ENCODE results near the gene SETD7. TPM values are rescaled to one million over a fixed set of nuclear protein-coding genes. Genes with fewer than 3 reads are reported as not detected.

The SETD7 gene
- total RNA-seq, 2 donors from 2014 or later = 51.8 to 69.5 TPM

DNA sequence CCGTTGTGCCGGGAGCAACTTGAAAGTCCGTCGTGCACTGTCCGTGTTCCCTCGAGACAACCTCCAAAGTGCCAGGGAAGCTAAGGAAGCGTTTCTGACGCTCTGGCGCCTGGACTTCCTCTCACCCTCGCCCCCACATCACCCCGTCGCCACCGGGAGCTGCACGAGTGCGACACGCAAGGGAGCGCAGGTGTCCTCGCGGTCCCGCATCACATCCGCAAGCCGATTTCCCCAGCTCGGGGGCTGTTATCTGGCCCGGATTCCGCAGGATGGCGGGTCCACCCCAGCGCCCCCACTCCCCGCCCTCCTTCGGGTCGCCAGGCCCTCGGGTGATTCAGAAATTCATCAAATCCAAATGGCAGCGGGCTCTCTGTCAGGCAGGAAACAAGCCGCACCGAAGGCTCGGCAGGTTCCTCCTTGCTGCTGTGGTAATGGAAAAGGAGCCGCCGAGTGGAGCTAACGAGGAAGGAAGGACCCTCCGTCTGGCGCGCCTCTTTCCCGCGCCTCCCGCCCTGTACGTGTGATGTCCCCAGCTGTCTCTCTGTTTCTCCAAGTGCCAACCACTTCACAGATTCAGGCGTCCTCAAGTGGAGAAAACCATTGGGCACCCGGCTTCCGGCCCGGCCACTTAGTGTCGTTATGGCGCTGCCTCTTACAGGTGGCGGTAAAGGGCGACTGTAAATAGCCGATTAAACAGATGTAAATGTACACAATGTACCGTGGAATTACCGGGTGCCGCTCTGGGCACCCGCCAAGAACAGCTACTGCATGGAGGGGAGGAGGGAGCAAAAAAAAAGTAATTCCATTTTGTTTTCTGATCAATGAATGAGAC lies 921 bp upstream of the SETD7 start:
- H3K4me1 ChIP-seq = peaks cover 0 to 59% of the 10 kb centered on the region in 2 donors
- peak overlapping the region; percentile 94 to 98 for H3K27ac ChIP-seq

DNA sequence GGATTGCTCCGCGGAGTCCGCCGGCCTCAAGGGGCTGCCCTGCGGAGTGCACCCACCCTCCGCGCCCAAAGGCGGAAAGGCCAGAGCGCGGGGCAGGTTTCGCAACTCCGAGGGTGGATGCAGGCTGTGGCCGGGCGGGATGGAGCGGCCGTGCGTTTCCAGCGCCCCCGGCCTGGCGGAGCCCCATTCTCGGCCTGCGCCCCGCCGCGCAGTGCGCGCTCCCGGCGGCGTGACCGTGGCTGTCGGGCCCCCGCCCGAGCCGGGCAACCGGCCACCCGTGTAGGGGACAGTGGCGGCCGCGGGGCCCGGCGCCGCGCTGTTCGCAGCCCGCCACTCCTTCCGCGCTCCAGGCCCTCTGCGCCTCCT lies 331 bp downstream of the SETD7 start:
- TF ChIP-seq, protein P1, sequence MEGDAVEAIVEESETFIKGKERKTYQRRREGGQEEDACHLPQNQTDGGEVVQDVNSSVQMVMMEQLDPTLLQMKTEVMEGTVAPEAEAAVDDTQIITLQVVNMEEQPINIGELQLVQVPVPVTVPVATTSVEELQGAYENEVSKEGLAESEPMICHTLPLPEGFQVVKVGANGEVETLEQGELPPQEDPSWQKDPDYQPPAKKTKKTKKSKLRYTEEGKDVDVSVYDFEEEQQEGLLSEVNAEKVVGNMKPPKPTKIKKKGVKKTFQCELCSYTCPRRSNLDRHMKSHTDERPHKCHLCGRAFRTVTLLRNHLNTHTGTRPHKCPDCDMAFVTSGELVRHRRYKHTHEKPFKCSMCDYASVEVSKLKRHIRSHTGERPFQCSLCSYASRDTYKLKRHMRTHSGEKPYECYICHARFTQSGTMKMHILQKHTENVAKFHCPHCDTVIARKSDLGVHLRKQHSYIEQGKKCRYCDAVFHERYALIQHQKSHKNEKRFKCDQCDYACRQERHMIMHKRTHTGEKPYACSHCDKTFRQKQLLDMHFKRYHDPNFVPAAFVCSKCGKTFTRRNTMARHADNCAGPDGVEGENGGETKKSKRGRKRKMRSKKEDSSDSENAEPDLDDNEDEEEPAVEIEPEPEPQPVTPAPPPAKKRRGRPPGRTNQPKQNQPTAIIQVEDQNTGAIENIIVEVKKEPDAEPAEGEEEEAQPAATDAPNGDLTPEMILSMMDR (IDR thresholded peaks at IDR 0.05) = no peak
- H3K9me3 ChIP-seq = no peaks in the 10 kb centered on the region
- H3K27me3 ChIP-seq = no peaks in the 10 kb centered on the region
- peaks cover 0 to 67% of the 10 kb centered on the region in 2 donors for H3K4me1 ChIP-seq
- peak overlapping the region; percentile 79 to 80 for H3K4me3 ChIP-seq
- peak overlapping the region; percentile 94 to 98 for H3K27ac ChIP-seq
- peak; percentile 65 for DNase-seq (ENCODE audit: low spot score)
- H3K36me3 ChIP-seq = no peaks in the 10 kb centered on the region

More for the DNA sequence above, 921 bp upstream of the SETD7 start:
- TF ChIP-seq, protein P1 (IDR thresholded peaks at IDR 0.05) = peak in 1 of 2 donors; percentile 53
- Histone ChIP-seq H3K4me3 (peak overlapping the region; percentile 79 to 80), H3K36me3 (no peaks in the 10 kb centered on the region), H3K9me3 (no peaks in the 10 kb centered on the region), H3K27me3 (no peaks in the 10 kb centered on the region)
- peak; percentile 80 for DNase-seq (ENCODE audit: low spot score)

DNA sequence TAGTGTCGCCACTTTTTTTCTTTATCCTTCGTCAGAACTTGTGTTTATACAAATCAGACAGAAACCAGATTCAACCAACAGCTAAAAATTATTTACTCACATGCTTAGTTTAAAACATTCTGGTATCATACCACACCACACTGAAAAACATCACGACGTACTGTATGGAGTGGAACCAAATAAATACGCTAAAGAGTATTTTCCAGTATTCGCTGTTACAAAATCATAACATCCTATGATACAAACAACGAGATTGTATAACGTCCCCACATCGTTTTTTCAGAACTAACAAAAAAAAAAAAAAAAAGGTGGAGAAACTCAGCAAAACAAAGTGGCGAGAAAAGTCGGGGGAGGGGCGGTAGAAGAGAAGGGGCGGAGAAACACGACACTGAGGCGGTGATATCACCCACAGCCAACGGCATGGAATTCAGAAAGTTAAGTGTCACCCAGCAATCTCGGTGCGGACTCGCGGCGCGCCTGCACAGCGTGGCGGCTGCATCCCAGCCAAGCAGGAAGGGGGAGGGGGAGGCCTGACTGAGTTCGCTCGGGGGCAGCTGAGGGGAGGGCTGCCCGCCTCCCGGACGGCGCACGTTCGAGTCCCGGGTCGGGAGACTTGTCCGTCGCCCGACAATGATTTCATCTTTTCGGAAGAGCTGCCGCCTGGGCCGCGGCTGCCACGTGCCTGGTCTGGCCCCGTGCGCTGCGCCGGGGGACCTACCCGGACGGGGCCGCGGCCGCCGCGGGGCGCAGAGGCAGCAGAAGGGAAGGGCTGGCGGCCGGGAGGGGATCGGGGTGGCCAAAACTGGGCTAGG lies 920 bp downstream of the SETD7 start:
- Histone ChIP-seq H3K4me1 (peaks cover 0 to 67% of the 10 kb centered on the region in 2 donors), H3K27ac (peak overlapping the region; percentile 94 to 98), H3K9me3 (no peaks in the 10 kb centered on the region), H3K36me3 (no peaks in the 10 kb centered on the region), H3K27me3 (no peaks in the 10 kb centered on the region), H3K4me3 (peak overlapping the region; percentile 79 to 80)
- TF ChIP-seq, protein P1 (IDR thresholded peaks at IDR 0.05) = no peak
- DNase-seq (ENCODE audit: low spot score) = peak; percentile 93

DNA sequence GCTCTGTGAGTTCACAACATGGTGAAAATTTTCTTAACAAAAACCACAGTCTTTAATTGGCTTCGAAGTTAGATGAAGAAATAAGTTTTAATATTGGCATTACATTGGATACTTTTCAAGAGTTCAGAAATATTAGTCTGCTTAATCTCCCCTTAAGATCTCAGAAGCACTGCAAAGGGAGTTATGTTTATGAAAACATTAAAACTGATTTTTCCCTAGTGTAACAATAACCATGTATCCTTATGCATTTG lies 1.5 kb downstream of the SETD7 start:
- Histone ChIP-seq H3K36me3 (no peaks in the 10 kb centered on the region), H3K4me3 (peak overlapping the region; percentile 79 to 80), H3K4me1 (peaks cover 0 to 66% of the 10 kb centered on the region in 2 donors), H3K27ac (peak overlapping the region; percentile 94 to 98), H3K27me3 (no peaks in the 10 kb centered on the region), H3K9me3 (no peaks in the 10 kb centered on the region)
- TF ChIP-seq, protein P1 (IDR thresholded peaks at IDR 0.05) = no peak
- DNase-seq (ENCODE audit: low spot score) = no peak

DNA sequence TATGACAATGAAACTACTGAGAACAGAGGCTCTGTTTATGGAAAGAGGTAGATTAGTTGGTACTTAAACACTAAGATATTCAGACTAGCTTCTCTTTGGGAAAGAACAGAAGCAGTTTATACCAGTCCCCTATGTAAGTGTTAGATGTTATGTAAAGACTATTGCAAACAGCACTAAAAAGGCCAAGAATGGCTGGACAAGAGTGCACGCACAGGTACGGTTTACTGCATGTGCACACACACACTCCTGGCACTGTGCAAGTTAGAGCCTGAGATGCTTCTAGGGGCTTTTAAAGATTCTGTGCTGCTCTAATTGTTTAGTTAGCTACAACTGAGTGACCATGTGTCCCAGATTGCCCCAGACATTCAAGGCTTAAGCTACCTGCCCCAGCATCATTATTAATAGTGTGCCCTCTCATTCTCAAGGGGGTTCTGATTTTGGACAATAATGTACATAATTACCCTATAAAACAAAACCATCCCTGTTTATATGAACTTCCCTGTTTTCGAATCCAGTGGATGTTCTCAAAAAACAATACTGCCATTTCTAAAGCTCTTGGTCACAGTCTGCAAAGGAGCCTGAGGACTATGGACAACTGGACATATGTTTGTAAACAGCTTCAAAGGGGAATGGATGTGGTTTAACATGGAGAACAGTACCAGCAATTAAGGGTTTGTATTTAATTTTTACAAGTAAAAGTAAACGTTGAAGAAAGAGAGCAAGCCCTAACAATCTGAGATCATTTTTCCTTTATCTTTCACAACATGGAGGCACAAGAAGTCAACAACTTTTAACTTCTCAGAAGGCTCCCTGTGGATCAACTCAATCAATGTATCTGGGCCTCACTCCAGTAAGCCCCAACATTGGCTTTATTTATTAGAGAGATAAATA lies 2.0 kb downstream of the SETD7 start:
- Histone ChIP-seq H3K4me3 (peak overlapping the region; percentile 79 to 80), H3K36me3 (no peaks in the 10 kb centered on the region), H3K27ac (peak overlapping the region; percentile 94 to 98), H3K9me3 (no peaks in the 10 kb centered on the region), H3K27me3 (no peaks in the 10 kb centered on the region), H3K4me1 (peaks cover 0 to 60% of the 10 kb centered on the region in 2 donors)
- TF ChIP-seq, protein P1 (IDR thresholded peaks at IDR 0.05) = no peak
- no peak for DNase-seq (ENCODE audit: low spot score)
